Measurements from ENCODE around the gene ZNF211. TPM values are rescaled to one million over a fixed set of nuclear protein-coding genes. Genes with fewer than 3 reads are reported as not detected.

The ZNF211 gene
- total and polyA plus RNA-seq, 2 experiments from 2014 or later, result 11.9 to 17.2 TPM

- H3K27ac ChIP-seq, result no peak overlapping the region
- peak overlapping the region; percentile 95 for H3K4me2 ChIP-seq
- H3K9me2 ChIP-seq (replicated peaks; ENCODE audit: insufficient read depth), result no peaks in the 10 kb centered on the region
- TF ChIP-seq EZH2phosphoT487 (IDR thresholded peaks at IDR 0.05; ENCODE audit: low read depth, severe bottlenecking, unreplicated experiment) (no peak), EZH2 (IDR thresholded peaks at IDR 0.05; ENCODE audit: borderline replicate concordance) (no peak), CTCF (IDR thresholded peaks at IDR 0.05; ENCODE audit: poor library complexity) (no peak)
- H4K20me1 ChIP-seq (ENCODE audit: insufficient read depth, poor library complexity, severe bottlenecking), result no peaks in the 10 kb centered on the region
- H3K36me3 ChIP-seq (replicated peaks; ENCODE audit: insufficient read depth, low read depth), result no peaks in the 10 kb centered on the region
- H3K9me3 ChIP-seq (ENCODE audit: low read depth), result peaks cover 5% of the 10 kb centered on the region
- no peak for DNase-seq (ENCODE audit: low spot score)
- WGBS (ENCODE audit: low lambda C conversion rate, missing lambda C conversion rate), result 67% methylated on average over 8 of the region's 8 CpGs
- H3K4me3 ChIP-seq, result no peak overlapping the region
- H3K27me3 ChIP-seq, result no peaks in the 10 kb centered on the region
- peaks cover 8% of the 10 kb centered on the region for H3K79me2 ChIP-seq
- peak overlapping the region; percentile 69 for H2AFZ ChIP-seq
- no peaks in the 10 kb centered on the region for H3K4me1 ChIP-seq (ENCODE audit: insufficient read depth)
Observed at GRCh38 chr19:57599377-57599760, 33.6 kb upstream of the ZNF211 start.

- WGBS (ENCODE audit: low lambda C conversion rate, missing lambda C conversion rate), result 1% methylated on average over 53 of the region's 53 CpGs
- H3K27ac ChIP-seq, result no peak within 1 kb of the TSS
Observed at GRCh38 chr19:57599761-57600383, 33.1 kb upstream of the ZNF211 start, which contains the start of gene ZNF530. Gene ZNF530 (plus strand): TSS chr19:57599885. CDS start chr19:57604346, 4,461 bp downstream.

GRCh38 chr19:57606931-57607330 lies 26.0 kb upstream of the ZNF211 start:
- Histone ChIP-seq H3K4me2 (no peak overlapping the region), H3K9me2 (replicated peaks; ENCODE audit: insufficient read depth) (no peaks in the 10 kb centered on the region), H3K36me3 (replicated peaks; ENCODE audit: insufficient read depth, low read depth) (no peaks in the 10 kb centered on the region), H3K4me3 (no peak overlapping the region), H3K79me2 (no peaks in the 10 kb centered on the region), H4K20me1 (ENCODE audit: insufficient read depth, poor library complexity, severe bottlenecking) (no peaks in the 10 kb centered on the region), H3K27me3 (no peaks in the 10 kb centered on the region), H3K9me3 (ENCODE audit: low read depth) (no peaks in the 10 kb centered on the region), H3K27ac (no peak overlapping the region), H2AFZ (no peak overlapping the region), H3K4me1 (ENCODE audit: insufficient read depth) (no peaks in the 10 kb centered on the region)
- 100% methylated on average over 5 of the region's 5 CpGs for WGBS (ENCODE audit: low lambda C conversion rate, missing lambda C conversion rate)
- TF ChIP-seq EZH2phosphoT487 (IDR thresholded peaks at IDR 0.05; ENCODE audit: low read depth, severe bottlenecking, unreplicated experiment) (no peak), CTCF (IDR thresholded peaks at IDR 0.05; ENCODE audit: poor library complexity) (no peak), EZH2 (IDR thresholded peaks at IDR 0.05; ENCODE audit: borderline replicate concordance) (no peak)
- no peak for DNase-seq (ENCODE audit: low spot score)

More at GRCh38 chr19:57599761-57600383, 33.1 kb upstream of the ZNF211 start, which contains the start of gene ZNF530:
- Histone ChIP-seq H3K27me3 (no peaks in the 10 kb centered on the region), H3K79me2 (peaks cover 8% of the 10 kb centered on the region), H3K9me2 (replicated peaks; ENCODE audit: insufficient read depth) (no peaks in the 10 kb centered on the region), H3K36me3 (replicated peaks; ENCODE audit: insufficient read depth, low read depth) (no peaks in the 10 kb centered on the region), H3K4me3 (peak within 1 kb of the TSS; percentile 73), H4K20me1 (ENCODE audit: insufficient read depth, poor library complexity, severe bottlenecking) (no peaks in the 10 kb centered on the region), H3K4me1 (ENCODE audit: insufficient read depth) (no peaks in the 10 kb centered on the region), H3K9me3 (ENCODE audit: low read depth) (peaks cover 3% of the 10 kb centered on the region), H3K4me2 (peak within 1 kb of the TSS; percentile 95), H2AFZ (peak within 1 kb of the TSS; percentile 91)
- TF ChIP-seq EZH2phosphoT487 (IDR thresholded peaks at IDR 0.05; ENCODE audit: low read depth, severe bottlenecking, unreplicated experiment) (no peak), EZH2 (IDR thresholded peaks at IDR 0.05; ENCODE audit: borderline replicate concordance) (no peak), CTCF (IDR thresholded peaks at IDR 0.05; ENCODE audit: poor library complexity) (no peak)
- peak; percentile 96 for DNase-seq (ENCODE audit: low spot score)
